GM21528 (cell line): Measurements from ENCODE around the gene LRIG2.
A peak's percentile ranks its signal among the peaks of the same experiment; 100 is the strongest.
"Not testable (repeated sequence)": the region's sequence is repeated elsewhere in the genome, so short reads cannot be mapped to it uniquely, and the experiment has no call there.

Source experiments
- ATAC-seq: cut with Tn5 transposase; IDR thresholded peaks from one replicate; pipeline ENCODE4 v1.9.1; 2021; ENCODE audit warnings: mild to moderate bottlenecking, moderate library complexity; ENCODE audit not compliant: unreplicated experiment, low FRiP score

Gene LRIG2, protein sequence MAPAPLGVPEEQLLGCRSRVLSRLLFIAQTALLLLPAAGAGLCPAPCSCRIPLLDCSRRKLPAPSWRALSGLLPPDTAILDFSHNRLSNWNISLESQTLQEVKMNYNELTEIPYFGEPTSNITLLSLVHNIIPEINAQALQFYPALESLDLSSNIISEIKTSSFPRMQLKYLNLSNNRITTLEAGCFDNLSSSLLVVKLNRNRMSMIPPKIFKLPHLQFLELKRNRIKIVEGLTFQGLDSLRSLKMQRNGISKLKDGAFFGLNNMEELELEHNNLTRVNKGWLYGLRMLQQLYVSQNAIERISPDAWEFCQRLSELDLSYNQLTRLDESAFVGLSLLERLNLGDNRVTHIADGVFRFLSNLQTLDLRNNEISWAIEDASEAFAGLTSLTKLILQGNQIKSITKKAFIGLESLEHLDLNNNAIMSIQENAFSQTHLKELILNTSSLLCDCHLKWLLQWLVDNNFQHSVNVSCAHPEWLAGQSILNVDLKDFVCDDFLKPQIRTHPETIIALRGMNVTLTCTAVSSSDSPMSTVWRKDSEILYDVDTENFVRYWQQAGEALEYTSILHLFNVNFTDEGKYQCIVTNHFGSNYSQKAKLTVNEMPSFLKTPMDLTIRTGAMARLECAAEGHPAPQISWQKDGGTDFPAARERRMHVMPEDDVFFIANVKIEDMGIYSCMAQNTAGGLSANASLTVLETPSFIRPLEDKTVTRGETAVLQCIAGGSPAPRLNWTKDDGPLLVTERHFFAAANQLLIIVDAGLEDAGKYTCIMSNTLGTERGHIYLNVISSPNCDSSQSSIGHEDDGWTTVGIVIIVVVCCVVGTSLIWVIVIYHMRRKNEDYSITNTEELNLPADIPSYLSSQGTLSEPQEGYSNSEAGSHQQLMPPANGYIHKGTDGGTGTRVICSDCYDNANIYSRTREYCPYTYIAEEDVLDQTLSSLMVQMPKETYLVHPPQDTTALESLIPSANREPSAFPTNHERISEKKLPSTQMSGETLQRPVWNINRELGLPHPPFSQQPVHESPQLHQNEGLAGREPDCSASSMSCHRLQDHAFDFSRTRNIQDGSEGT

DNA sequence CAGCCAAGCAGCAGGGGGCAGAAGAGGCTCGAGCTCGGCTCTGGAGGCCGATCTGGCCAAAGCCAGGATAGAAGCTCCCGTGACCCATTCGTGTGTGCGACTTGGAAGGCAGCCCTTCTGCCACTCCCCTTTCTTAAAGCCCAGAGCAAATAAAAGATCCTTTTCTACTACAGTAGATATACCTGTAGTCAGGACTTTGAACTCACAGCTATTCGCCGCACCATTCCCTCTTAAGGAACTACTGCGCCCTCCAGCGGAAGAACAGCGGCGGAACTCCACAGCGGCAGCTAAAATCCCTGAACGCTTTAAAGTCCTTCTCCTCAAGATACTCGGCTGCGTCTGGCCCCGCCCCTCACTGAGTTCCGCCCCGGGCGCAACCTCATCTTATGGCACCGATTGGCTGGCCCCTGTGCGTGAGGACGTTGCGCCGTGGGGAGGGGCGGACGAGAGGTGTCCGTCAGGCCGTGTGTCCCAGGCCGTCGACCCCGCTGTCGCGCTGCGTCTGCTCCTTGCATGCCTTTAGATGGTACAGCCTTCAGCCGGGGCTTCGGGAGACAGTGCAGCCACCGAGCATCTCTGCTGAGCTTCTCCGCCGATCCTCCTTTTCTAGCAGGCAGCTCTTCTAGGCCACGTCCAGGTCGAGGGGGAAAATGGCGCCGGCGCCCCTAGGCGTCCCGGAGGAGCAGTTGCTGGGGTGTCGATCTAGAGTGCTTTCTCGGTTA is at the start of gene LRIG2:
Gene LRIG2, plus strand, starts transcription at position 442 of the 722 bp plus-strand sequence. Its CDS starts 209 bp downstream, at position 651.
- ATAC-seq = peak; percentile 98

DNA sequence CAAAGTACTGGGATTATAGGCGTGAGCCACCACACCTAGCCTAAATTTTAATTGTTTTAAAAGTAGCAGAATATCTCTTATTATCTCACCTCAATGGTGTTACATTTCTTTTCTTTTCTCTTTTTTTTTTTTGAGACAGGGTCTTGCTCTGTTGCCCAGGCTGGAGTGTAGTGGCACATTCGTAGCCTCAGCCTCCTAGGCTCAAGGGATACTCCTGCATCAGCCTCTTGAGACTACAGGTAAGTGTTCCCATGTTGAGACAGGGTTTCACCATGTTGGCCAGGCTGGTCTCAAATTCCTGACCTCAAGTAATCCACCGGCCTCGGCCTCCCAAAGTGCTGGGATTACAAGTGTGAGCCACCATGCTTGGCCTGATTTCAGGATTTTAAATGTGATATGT is 49.7 kb upstream of the LRIG2 start:
- ATAC-seq = not testable (repeated sequence)

DNA sequence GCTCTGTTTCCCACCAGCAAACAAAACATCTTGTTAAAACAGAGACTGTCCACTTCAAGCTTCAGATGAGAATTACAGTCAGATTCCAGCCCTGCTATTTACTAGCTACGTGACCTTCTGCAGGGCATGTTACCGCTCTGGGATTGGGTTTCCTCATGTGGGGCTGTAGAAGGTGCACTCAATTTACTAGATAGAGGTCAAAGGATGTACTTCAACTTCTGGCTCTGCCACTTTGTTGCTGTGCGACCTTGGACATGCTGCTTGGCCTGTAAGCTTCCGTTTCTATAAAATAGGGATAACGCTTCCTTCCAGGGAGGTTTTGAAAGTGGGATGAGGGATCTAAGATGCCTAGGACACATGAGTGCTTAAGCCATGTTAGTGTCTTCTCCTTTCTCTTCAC is 46.0 kb upstream of the LRIG2 start:
- ATAC-seq = no peak

DNA sequence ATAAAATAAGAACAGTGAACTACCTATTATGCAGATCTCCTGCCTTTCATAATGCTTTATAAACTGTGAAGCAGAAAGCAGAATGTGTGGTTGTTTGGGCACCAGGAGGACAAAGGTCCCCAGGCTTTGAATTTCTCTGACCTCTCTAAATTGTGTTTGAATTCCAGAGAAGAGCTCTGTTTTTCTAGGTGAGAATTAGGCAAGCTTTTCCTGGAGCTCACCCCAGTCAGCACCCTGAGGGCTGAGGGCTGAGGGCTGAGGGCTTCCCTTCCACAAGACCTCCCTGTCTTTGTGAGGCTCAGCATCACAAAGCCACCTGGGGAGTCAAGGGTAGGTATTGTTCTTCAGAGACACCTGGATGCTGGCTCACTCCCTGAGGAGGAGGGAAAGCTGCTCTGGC is 45.5 kb upstream of the LRIG2 start:
- no peak for ATAC-seq

DNA sequence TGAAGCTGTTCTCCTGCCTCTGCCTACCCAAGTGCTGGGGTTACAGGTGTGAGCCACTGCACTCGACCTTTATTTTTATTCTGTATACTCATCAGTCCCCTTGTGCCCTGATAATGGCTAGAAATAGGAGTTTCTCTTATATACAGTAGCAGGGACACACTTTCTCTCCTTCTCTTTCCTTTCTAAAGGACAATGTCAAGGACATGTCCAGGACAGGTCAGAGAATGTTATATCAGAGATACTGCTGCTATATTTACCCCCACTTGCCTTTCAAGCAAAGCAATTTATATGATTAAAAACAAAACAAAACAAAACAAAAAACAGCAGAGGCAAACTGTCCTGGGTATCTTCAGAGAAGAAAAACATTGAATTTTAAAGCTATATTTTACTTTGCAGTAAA is 43.2 kb upstream of the LRIG2 start:
- no peak for ATAC-seq

DNA sequence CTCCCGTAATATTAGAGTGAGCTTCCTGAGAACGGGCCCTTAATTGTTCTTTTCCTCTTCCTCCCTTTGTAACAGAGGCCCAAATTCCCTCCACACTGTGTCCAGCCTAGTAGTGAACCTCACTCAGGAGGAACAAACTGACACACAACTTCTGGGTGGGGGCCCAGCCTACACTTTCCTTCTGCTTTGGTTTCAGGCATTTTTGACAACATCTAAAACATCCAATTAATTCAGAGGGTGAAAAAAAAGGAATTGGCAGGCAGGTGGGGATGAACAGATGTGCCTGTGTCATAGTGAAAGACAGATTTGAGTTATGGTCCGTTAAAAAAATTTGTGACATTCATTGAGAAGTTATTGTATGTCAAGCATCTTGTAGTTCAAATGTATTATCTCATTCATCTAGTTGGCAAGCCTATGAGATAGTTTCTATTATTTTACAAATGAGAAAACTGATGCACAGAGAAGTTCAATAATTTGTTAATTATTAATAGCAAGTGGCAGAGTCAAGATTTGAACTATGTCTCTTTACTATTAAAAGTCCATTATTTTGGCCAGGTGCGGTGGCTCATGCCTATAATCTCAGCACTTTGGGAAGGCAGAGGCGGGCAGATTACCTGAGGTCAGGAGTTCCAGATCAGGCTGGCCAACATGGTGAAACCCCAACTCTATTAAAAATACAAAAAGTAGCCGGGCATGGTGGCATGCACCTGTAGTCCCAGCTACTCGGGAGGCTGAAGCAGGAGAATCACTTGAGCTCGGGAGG is 41.6 kb upstream of the LRIG2 start:
- peak; percentile 55 for ATAC-seq

DNA sequence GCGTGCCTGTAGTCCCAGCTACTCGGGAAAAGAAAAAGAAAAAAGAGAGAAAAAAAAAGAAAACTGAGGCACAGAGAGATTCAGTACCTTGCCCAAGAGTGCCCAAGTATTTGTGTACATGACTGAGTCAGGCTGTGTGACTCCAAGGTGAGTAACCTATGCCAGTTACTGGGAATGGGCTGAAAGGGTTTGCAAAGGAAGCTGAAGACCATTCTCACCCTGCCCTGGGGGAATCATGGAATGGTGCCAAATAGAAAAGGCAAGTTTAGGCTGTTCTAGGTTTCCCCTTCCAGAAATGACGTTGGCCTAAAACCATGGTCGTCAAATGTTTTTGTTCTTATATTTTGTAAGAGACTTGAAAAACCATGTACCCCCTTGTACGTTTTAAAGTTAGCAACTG is 37.9 kb upstream of the LRIG2 start:
- ATAC-seq = no peak

DNA sequence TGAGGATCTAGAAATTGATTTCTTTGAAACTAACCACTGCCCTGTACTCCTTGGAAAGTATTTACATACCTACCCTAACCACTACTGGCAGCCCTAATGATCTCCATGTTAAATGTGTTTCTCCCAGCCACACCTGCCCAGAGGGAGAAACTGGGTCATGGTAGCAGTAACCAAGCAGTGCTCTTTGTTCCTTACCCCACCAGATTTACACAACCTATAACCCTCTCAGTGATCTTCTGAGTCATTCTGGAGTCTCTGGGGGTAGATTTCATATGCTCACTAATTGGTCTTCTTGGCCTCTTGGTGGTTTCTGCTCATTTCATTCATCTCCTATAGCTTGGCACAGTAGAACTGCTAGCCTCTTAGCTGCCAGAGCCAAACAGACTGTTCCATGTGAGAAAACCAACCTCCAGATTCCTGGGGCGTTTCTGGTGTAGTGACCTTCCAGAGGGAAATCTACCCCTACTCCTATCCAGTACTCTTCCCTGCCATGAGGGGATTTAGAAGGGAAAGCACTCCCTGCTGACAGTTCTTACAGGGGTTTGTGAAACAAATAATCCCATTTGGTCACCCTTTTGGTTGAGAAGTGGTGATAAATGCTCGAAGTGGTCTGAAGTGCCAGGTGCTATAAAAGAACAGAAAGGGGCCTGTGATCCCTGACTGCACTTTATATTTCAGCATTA is 36.2 kb upstream of the LRIG2 start:
- ATAC-seq = no peak

DNA sequence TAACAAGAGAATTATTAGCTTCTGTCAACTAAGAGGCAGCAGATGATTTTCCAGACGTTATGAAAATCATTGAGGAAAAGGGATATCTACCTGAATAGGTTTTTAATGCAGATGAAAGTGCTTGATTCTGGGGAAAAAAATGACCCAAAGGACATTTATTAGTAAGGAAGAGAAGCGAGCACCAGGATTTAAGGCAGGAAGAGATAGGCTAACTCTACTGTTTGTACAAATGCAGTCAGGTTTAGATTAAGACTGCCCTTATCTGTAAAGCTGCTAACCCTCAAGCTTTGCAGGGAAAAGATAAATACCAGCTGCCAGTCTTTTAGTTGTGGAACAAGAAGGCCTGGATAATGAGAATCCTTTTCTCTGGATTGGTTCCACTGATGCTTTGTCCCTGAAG is 33.0 kb upstream of the LRIG2 start:
- ATAC-seq = no peak

DNA sequence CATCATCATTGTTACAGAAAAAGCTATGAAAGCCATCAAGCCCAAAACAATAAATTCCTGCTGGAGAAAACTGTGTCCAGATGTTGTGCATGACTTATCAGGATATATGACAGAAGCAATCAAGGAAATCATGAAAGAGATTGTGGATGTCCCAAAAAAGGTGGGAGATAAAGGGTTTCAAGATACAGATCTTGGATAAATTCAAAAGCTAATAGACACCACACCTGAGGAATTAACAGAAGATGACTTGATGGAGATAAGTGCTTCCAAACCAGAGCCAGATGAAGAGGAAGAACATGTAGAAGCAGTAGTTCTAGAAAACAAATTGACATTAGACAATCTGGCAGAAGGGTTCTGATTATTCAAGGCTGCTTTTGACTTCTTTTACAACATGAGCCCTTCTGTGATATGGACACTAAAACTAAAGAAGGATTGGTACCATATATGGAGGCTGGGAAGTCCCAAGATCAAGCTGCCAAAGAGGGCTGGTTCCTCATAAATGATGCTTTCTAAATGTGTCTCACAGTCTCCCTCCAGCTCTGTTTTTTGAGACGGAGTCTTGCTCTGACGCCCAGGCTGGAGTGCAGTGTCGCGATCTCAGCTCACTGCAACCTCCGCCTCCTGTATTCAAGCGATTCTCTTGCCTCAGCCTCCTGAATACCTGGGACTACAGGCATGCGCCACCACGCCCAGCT is 32.1 kb upstream of the LRIG2 start:
- ATAC-seq = no peak

DNA sequence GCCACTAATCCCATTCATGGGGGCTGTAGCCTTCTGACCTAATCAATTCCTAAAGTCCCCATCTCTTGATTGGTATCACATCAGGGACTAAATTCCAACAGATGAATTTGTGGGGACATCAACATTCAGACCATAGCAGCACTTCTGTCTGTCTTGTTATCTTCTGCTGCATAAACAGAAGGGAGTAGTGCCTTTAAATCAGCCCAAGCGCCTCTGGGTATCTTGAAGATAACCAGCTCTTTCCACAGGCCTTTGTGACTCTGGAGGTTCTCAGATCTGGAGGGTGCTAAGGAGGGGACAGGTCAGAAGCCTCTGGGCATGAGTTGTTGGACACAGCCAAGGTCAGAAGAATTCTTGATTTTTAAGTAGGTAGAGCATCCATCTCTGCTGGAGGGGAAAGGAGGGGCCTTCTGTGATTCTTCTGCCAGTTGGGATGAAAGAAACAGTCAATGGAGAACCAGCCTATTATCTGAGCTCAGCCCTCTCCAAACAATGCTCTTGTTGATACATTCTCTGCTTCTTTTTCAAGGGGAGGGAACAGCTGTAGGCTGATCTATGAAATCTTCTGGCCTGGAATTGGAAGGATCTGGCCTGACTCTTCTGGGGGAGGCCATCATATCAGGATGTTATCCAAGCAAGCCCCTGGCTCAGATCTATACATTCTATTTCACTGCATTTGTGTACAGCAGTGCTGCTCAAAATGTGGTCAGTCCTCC is 31.3 kb upstream of the LRIG2 start:
- ATAC-seq = no peak

DNA sequence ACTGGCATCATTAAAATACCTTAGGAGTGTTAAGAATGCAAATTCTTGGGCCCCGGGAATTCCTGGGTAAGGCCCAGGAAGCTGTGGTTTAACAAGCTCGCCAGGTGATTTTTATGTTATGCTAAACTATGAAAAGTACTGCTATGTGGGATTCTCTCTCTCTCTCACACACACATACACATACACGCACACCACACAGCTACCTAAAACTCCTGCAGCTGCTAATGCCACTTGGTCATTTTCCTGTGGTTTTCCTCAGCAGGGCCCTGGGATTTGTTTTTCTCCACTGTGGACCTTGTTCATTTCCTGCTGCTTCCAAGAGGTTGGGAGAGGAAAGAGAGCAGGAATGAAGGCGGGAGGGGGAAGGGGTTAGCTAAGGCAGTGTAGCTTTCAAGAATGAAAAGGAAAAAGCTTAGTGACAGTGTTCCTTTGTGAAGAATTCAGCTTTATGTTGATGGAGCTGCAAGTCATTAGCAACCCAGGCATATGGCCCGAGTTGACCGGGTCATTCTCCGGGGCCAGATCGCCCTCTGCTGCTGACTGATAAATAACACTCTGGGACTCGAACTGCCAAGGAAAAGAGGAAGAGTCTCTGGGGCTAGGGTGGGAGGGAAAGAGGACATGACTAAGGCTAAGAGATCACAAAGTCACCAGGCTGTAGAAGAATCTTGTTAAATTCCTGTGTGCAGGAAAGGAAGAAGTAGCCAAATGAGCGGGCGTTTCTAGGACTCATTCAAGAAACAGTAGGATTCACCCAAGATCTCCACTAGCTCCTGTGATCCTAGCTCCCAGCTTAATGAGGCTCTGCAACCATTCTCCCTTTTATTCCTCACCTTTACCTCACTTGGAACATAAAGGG is 30.5 kb upstream of the LRIG2 start:
- peak; percentile 79 for ATAC-seq

DNA sequence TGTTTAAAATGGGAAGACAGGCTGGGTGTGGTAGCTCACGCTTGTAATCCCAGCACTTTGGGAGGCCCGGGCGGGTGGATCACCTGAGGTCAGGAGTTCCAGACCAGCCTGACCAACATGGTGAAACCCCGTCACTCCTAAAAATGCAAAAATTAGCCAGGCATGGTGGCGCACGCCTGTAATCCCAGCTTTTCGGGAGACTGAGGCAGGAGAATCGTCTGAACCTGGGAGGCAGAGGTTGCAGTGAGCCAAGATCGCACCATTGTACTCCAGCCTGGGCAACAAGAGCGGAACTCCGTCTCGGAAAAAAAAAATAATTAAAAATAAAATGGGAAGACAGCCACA is 29.9 kb upstream of the LRIG2 start:
- ATAC-seq = not testable (repeated sequence)

DNA sequence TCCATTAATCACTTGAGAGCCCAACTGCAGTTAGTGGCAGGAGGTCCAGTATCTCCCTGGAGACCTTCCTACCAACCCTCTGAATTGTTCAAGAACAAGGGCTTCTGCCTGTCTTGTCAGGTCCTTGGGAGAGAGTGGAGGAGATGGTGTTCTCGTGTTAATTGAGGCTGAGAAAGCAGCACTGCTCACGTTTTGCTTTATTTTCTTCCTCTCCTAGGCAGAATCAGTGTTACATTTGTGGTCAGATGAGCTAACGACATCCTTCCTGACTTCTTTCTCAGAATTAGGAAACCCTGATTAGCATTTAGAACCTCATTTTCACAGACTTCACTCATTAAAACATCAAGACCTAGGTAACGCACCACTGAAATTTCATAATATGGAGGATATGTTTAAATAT is 26.4 kb upstream of the LRIG2 start:
- no peak for ATAC-seq

DNA sequence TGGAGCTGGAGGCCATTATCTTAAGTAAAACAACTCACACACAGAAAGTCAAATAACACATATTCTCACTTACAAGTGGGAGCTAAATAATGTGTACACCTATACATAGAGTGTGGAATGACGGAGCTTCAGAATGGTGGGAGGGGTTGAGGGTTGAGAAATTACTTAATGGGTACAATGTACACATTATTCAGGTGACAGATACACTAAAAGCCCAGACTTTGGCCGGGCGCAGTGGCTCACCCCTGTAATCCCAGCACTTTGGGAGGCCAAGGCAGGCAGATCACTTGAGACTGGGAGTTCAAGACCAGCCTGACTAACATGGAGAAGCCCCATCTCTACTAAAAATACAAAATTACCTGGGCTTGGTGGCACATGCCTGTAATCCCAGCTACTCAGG is 24.9 kb upstream of the LRIG2 start:
- ATAC-seq = no peak

DNA sequence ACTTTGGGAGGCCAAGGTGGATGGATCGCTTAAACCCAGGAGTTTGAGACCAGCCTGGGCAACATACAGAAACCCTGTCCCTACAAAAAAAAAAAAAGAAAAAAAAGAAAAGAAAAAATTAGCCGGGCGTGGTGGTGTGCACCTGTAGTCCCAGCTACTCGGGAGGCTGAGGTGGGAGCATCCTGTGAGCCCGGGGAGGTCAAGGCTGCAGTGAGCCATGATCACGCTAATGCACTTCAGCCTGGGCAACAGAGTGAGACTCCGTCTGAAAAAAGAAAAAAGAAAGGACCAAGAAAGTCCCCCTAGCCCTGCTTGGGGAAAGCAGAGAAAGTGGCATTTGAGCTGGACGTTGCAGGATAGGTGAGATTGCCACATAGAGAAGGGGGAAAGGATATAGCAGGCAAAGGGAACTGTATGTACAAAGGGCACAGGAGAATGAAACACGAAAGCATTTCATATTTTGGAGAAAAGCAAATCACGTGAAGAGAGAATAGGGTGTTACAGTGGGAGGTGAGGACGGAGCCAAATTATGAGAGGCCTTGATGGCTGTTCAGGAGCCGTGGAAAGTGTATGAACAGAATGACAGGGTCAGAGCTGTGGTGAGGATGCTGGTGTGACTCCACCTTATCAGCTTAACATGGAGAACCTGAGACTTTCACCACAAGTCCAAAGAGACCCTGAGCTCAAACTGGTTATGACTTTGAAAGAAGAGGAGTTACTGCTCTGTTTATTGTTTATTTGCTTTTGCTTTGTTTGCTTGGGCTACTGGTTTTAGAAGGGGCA is 19.5 kb upstream of the LRIG2 start:
- ATAC-seq = no peak

DNA sequence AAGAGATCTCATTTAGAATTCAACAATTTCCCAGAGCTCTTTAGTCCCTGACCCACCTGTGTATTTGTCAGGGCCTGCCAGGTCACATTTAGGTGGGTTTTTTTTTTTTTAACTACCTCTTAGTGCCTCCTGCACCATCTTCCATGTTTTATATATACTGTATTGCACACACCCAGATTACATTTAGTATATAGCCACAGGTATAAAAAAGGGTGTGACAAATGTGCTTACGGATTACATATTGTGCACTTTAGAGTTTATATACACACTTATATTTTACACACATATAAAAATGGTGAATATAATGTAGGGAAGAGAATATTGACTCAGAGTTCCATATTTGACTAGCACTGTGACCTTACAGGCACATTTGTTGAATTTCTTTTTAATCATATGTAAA is 17.4 kb upstream of the LRIG2 start:
- no peak for ATAC-seq
